HEK293 (cell line): ENCODE data around the gene R3HDM2.
"Not testable (repeated sequence)": the region's sequence is repeated elsewhere in the genome, so short reads cannot be mapped to it uniquely, and the experiment has no call there.

ENCODE experiments used
- CTCF ChIA-PET: fragments of 350-600 bp; formaldehyde crosslinking; extraction: SDS; loops from one replicate; lab custom pipeline; 2021; ENCODE audit warnings: antibody characterized with exemption; lab: Yijun Ruan, JAX
- POLR2A ChIA-PET: fragments of 300-600 bp; formaldehyde crosslinking; extraction: SDS; loops from one replicate; lab custom pipeline; 2020; ENCODE audit warnings: antibody characterized with exemption, inconsistent platforms; lab: Yijun Ruan, JAX
- H3K27ac ChIP-seq: fragments of 200-500 bp; sonication (Bioruptor generic); 2 replicates; pipeline ENCODE4 v1.5.1; 2014; ENCODE audit warnings: low read depth, low read length, control low read depth, inconsistent platforms; ENCODE audit errors: extremely low read depth
- H3K36me3 ChIP-seq, 2 experiments: fragments of 200-500 bp in 1 of 2; sonication (Bioruptor generic) in 1 of 2; 1 replicate in 1 of 2; 2 replicates in 1 of 2; pipeline ENCODE4 v1.5.1; 2014 to 2017; ENCODE audit warnings: inconsistent platforms in 2 of 2, low read length in 2 of 2; ENCODE audit not compliant: control insufficient read depth in 2 of 2, insufficient read depth in 1 of 2
- H3K4me1 ChIP-seq: fragments of 200-500 bp; sonication (Bioruptor generic); 2 replicates; pipeline ENCODE4 v1.5.1; 2014; ENCODE audit warnings: mild to moderate bottlenecking, low read length, inconsistent platforms; ENCODE audit not compliant: control insufficient read depth, insufficient read depth
- H3K4me3 ChIP-seq: 2 replicates; pipeline ENCODE4 v1.5.1; 2011; ENCODE audit warnings: low read depth, mild to moderate bottlenecking, control low read depth, low read length, moderate library complexity
- H3K9me3 ChIP-seq: fragments of 200-500 bp; sonication (Bioruptor generic); 2 replicates; pipeline ENCODE4 v1.5.1; 2014; ENCODE audit warnings: low read depth, low read length, inconsistent platforms; ENCODE audit not compliant: control insufficient read depth, insufficient read depth
- OVOL3 ChIP-seq: fragments of 450-650 bp; formaldehyde crosslinking; IDR thresholded peaks from 2 replicates; pipeline ENCODE4 v1.5.1; 2016; ENCODE audit warnings: missing biosample characterization, missing genetic modification characterization
- SETDB1 ChIP-seq: IDR thresholded peaks from one replicate; pipeline ENCODE4 v1.6.1; 2017; ENCODE audit warnings: mild to moderate bottlenecking, low read length, moderate library complexity, mixed read lengths; ENCODE audit not compliant: insufficient read length
- SP3 ChIP-seq: fragments of 450-650 bp; formaldehyde crosslinking; IDR thresholded peaks from 2 replicates; pipeline ENCODE4 v1.5.1; 2016; ENCODE audit warnings: missing biosample characterization, missing genetic modification characterization
- TCF7L2 ChIP-seq: IDR thresholded peaks from 2 replicates; pipeline ENCODE4 v1.6.1; 2011; ENCODE audit warnings: low read depth, mild to moderate bottlenecking, inconsistent platforms, low read length, moderate library complexity, borderline replicate concordance
- ZNF366 ChIP-seq: fragments of 450-650 bp; formaldehyde crosslinking; conservative IDR thresholded peaks from 2 replicates; pipeline ENCODE4 v1.5.1; 2016; ENCODE audit warnings: missing biosample characterization, missing genetic modification characterization
- TF ChIP-seq, protein P1 (sequence below): fragments of 450-650 bp; formaldehyde crosslinking; conservative IDR thresholded peaks from 2 replicates; pipeline ENCODE4 v1.5.1; 2016; ENCODE audit warnings: low read depth, missing biosample characterization, missing genetic modification characterization
- TF ChIP-seq, protein P2 (sequence below): fragments of 450-650 bp; formaldehyde crosslinking; IDR thresholded peaks from 2 replicates; pipeline ENCODE4 v1.5.1; 2016; ENCODE audit warnings: missing biosample characterization, missing genetic modification characterization
- TF ChIP-seq, protein P3 (sequence below): fragments of 450-650 bp; formaldehyde crosslinking; IDR thresholded peaks from 2 replicates; pipeline ENCODE4 v1.5.1; 2016; ENCODE audit warnings: missing biosample characterization, missing genetic modification characterization

The R3HDM2 gene

DNA sequence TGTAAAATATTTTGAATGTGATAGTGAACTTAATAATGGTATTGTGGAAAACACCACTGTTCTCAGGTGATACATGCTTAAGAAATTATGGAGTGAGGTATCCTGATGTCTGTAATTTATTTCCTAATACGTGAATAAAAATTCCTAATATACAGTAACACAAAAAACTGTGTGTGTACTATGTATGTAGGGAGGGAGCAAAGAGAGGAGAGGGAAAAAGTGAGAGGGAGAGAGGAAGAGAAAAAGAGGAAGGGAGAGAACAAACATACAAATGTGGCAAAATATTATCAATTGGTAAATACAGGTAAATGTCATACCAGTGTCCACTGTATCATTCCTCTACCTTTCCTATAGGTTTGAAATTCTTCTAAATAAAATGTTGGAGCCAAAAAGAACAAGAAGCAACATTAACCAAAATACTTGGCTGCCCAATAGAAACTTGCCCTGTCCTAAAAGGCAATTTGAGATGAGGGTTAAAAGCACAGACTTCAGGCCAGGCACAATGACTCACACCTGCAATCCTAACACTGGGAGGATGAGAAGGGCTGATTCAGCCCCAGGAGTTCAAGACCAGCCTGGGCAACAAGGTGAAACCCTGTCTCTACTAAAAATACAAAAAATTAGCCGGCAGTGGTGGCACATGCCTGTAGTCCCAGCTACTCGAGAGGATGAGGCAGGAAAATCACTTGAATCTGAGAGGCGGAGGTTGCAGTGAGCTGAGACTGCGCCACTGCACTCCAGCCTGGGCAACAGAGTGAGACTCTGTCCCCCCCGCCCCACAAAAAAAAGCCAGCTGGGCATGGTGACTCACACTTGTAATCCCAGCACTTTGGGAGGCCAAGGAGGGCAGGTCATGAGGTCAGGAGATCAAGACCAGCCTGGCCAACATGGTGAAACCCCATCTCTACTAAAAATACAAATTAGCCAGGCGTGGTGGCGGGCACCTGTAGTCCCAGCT, 14.5 kb downstream of the R3HDM2 start (continued):
- TF ChIP-seq, protein P1, sequence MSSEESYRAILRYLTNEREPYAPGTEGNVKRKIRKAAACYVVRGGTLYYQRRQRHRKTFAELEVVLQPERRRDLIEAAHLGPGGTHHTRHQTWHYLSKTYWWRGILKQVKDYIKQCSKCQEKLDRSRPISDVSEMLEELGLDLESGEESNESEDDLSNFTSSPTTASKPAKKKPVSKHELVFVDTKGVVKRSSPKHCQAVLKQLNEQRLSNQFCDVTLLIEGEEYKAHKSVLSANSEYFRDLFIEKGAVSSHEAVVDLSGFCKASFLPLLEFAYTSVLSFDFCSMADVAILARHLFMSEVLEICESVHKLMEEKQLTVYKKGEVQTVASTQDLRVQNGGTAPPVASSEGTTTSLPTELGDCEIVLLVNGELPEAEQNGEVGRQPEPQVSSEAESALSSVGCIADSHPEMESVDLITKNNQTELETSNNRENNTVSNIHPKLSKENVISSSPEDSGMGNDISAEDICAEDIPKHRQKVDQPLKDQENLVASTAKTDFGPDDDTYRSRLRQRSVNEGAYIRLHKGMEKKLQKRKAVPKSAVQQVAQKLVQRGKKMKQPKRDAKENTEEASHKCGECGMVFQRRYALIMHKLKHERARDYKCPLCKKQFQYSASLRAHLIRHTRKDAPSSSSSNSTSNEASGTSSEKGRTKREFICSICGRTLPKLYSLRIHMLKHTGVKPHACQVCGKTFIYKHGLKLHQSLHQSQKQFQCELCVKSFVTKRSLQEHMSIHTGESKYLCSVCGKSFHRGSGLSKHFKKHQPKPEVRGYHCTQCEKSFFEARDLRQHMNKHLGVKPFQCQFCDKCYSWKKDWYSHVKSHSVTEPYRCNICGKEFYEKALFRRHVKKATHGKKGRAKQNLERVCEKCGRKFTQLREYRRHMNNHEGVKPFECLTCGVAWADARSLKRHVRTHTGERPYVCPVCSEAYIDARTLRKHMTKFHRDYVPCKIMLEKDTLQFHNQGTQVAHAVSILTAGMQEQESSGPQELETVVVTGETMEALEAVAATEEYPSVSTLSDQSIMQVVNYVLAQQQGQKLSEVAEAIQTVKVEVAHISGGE (tag by site-specific recombination): no peak
- TF ChIP-seq TCF7L2: no peak

- TF ChIP-seq ZNF366 (tag by site-specific recombination) (0 out of 2 replicates have a peak, but pooled peaks have one; percentile 10), OVOL3 (tag by site-specific recombination) (no peak)
- Histone ChIP-seq H3K4me1 (0 out of 2 replicates have a peak, but pooled peaks cover 2% of the 10 kb centered on the region), H3K4me3 (no peak overlapping the region), H3K9me3 (no peaks in the 10 kb centered on the region), H3K36me3 (no peaks in the 10 kb centered on the region; a peak in 1 of 3 replicates), H3K27ac (no peak overlapping the region)
- ChIA-PET POLR2A (no interaction called here), CTCF (interaction anchor here (0.7 to 1.0 kb wide), 2 partner anchors 40 to 171 kb away, joined by 3 to 4 read pairs; partner anchors contain the start of gene INHBE)
Observed at GRCh38 chr12:57415088-57415487, 15.8 kb downstream of the R3HDM2 start.

DNA sequence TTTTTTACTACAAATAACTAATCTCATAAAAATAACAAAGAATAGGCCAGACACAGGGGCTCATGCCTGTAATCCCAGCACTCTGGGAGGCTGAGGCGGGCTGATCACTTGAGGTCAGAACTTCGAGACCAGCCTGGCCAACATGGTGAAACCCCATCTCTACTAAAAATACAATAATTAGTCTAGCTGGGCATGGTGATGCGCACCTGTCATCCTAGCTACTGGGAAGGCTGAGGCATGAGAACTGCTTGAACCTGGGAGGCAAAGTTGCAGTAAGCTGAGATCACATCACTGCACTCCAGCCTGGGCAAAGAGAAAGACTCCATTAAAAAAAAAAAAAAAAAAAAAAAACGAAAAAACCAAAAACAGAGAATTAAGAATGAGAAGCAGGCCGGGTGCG, 16.7 kb downstream of the R3HDM2 start:
- H3K4me3 ChIP-seq, H3K36me3 ChIP-seq, H3K27ac ChIP-seq, H3K4me1 ChIP-seq, H3K9me3 ChIP-seq: not testable (repeated sequence)
- ChIA-PET CTCF (interaction anchor here (0.6 to 1.0 kb wide), 4 partner anchors 37 to 406 kb away, joined by 3 to 5 read pairs (median 4); partner anchors contain the start of gene INHBE), POLR2A (interaction anchor here (0.6 kb wide), 1 partner anchor 1235 kb away, joined by 4 read pairs; no protein-coding TSS in a partner anchor)
- TF ChIP-seq, protein P2, sequence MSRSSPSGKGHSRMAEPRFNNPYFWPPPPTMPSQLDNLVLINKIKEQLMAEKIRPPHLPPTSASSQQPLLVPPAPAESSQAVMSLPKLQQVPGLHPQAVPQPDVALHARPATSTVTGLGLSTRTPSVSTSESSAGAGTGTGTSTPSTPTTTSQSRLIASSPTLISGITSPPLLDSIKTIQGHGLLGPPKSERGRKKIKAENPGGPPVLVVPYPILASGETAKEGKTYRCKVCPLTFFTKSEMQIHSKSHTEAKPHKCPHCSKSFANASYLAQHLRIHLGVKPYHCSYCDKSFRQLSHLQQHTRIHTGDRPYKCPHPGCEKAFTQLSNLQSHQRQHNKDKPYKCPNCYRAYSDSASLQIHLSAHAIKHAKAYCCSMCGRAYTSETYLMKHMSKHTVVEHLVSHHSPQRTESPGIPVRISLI: 0 out of 2 replicates have a peak, but pooled peaks have one; percentile 44

GRCh38 chr12:57410534-57410933, 20.3 kb downstream of the R3HDM2 start:
- Histone ChIP-seq H3K4me1 (0 out of 2 replicates have a peak, but pooled peaks cover 2% of the 10 kb centered on the region), H3K27ac (no peak overlapping the region), H3K4me3 (no peak overlapping the region), H3K9me3 (no peaks in the 10 kb centered on the region), H3K36me3 (no peaks in the 10 kb centered on the region; a peak in 1 of 3 replicates)
- TF ChIP-seq SP3 (tag by site-specific recombination) (no peak), SETDB1 (no peak)
- TF ChIP-seq, protein P3, sequence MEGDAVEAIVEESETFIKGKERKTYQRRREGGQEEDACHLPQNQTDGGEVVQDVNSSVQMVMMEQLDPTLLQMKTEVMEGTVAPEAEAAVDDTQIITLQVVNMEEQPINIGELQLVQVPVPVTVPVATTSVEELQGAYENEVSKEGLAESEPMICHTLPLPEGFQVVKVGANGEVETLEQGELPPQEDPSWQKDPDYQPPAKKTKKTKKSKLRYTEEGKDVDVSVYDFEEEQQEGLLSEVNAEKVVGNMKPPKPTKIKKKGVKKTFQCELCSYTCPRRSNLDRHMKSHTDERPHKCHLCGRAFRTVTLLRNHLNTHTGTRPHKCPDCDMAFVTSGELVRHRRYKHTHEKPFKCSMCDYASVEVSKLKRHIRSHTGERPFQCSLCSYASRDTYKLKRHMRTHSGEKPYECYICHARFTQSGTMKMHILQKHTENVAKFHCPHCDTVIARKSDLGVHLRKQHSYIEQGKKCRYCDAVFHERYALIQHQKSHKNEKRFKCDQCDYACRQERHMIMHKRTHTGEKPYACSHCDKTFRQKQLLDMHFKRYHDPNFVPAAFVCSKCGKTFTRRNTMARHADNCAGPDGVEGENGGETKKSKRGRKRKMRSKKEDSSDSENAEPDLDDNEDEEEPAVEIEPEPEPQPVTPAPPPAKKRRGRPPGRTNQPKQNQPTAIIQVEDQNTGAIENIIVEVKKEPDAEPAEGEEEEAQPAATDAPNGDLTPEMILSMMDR (tag by site-specific recombination): no peak
- ChIA-PET CTCF (interaction anchor here (0.7 to 2.7 kb wide), 6 partner anchors 13 to 174 kb away, joined by 3 to 21 read pairs (median 4); no protein-coding TSS in a partner anchor), POLR2A (interaction anchor here (1.4 kb wide), 1 partner anchor 19 kb away, joined by 6 read pairs; no protein-coding TSS in a partner anchor)
